Fibroblast of pulmonary artery (primary cell): ENCODE results near the gene GTF3A.

Experiments
- DNase-seq: peaks from one replicate; pipeline ENCODE4 v3.0.0-alpha.2; 2010; ENCODE audit warnings: low read depth
- H3K4me3 ChIP-seq: replicated peaks from 2 replicates; pipeline ENCODE4 v1.5.1; 2011; ENCODE audit warnings: low read depth, mild to moderate bottlenecking, control low read depth, low read length, moderate library complexity
- CTCF ChIP-seq: IDR thresholded peaks from 2 replicates; pipeline ENCODE4 v1.5.1; 2011; ENCODE audit warnings: mild to moderate bottlenecking, control low read depth, low read length, inconsistent platforms; ENCODE audit errors: missing control alignments

The GTF3A gene

GRCh38 chr13:27405546-27406134 lies 18.8 kb upstream of the GTF3A start:
- H3K4me3 ChIP-seq = no peak overlapping the region
- no peak for DNase-seq
- no peak for TF ChIP-seq CTCF

- no peak overlapping the region for H3K4me3 ChIP-seq
- peak; percentile 69 for TF ChIP-seq CTCF
- DNase-seq = peak; percentile 61
These were observed 18.1 kb upstream of the GTF3A start for GRCh38 chr13:27406178-27406939.

GRCh38 chr13:27408074-27408473 lies 16.3 kb upstream of the GTF3A start:
- TF ChIP-seq CTCF = no peak
- no peak overlapping the region for H3K4me3 ChIP-seq
- DNase-seq = no peak

GRCh38 chr13:27409013-27409412 lies 15.4 kb upstream of the GTF3A start:
- no peak for DNase-seq

GRCh38 chr13:27411341-27411740 lies 13.1 kb upstream of the GTF3A start:
- no peak overlapping the region for H3K4me3 ChIP-seq
- TF ChIP-seq CTCF = no peak
- no peak for DNase-seq

More at GRCh38 chr13:27409013-27409412, 15.4 kb upstream of the GTF3A start:
- no peak for TF ChIP-seq CTCF
- no peak overlapping the region for H3K4me3 ChIP-seq

GRCh38 chr13:27415116-27415515 lies 9.3 kb upstream of the GTF3A start:
- no peak for TF ChIP-seq CTCF
- no peak overlapping the region for H3K4me3 ChIP-seq
- DNase-seq = no peak
